ENCODE results near the gene DYNLT2B.

DNA sequence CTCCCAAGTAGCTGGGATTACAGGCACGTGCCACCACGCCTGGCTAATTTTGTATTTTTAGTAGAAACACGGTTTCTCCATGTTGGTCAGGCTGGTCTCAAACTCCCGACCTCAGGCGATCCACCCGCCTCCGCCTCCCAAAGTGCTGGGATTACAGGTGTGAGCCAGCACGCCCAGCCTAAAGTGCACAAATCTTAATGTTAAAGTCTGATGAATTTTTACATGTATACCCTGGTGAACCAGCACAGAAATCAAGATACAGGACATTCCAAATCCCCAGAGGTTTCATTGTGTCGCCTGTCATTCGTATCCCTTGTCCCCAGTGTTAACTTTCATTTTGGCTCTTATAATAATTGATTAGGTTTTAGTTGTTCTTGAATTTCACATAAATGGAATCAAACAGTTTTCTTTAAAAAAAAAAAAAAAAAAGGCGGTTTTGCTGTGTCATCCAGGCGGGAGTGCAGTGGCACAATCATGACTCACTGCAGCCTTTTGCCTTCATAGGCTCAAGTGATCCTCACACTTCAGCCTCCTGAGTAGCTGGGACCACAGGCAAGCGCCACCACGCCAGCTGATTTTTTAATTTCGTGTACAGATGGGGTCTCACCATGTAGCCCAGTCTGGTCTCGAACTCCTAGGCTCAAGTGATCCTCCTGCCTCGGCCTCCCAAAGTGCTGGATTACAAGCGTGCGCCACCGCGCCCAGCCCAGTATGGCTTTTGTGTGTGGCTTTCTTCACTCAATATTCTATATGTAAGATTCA is 21.6 kb upstream of the DYNLT2B start:
- no peak for TF ChIP-seq EZH2 (IDR thresholded peaks at IDR 0.05; ENCODE audit: borderline replicate concordance)
- TF ChIP-seq, protein P1, sequence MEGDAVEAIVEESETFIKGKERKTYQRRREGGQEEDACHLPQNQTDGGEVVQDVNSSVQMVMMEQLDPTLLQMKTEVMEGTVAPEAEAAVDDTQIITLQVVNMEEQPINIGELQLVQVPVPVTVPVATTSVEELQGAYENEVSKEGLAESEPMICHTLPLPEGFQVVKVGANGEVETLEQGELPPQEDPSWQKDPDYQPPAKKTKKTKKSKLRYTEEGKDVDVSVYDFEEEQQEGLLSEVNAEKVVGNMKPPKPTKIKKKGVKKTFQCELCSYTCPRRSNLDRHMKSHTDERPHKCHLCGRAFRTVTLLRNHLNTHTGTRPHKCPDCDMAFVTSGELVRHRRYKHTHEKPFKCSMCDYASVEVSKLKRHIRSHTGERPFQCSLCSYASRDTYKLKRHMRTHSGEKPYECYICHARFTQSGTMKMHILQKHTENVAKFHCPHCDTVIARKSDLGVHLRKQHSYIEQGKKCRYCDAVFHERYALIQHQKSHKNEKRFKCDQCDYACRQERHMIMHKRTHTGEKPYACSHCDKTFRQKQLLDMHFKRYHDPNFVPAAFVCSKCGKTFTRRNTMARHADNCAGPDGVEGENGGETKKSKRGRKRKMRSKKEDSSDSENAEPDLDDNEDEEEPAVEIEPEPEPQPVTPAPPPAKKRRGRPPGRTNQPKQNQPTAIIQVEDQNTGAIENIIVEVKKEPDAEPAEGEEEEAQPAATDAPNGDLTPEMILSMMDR (IDR thresholded peaks at IDR 0.05; ENCODE audit: poor library complexity), result no peak
